GM21737 (cell line): Measurements from ENCODE around the gene HIP1.
"Not testable (repeated sequence)": the region's sequence is repeated elsewhere in the genome, so short reads cannot be mapped to it uniquely, and the experiment has no call there.

Experiments
- ATAC-seq: cut with Tn5 transposase; IDR thresholded peaks from one replicate; pipeline ENCODE4 v1.9.1; 2021; ENCODE audit warnings: mild to moderate bottlenecking, moderate library complexity; ENCODE audit not compliant: unreplicated experiment

HIP1 gene

GRCh38 chr7:75534727-75535307 is 203.9 kb downstream of the HIP1 start:
- peak; percentile 57 for ATAC-seq

- no peak for ATAC-seq
These were observed 204.8 kb downstream of the HIP1 start for GRCh38 chr7:75533926-75534325.

GRCh38 chr7:75532639-75533038 is 206.1 kb downstream of the HIP1 start:
- no peak for ATAC-seq

GRCh38 chr7:75531359-75531821 is 207.4 kb downstream of the HIP1 start:
- no peak for ATAC-seq

GRCh38 chr7:75527224-75527722 is 211.5 kb downstream of the HIP1 start:
- not testable (repeated sequence) for ATAC-seq

- not testable (repeated sequence) for ATAC-seq
These were observed 217.0 kb downstream of the HIP1 start for GRCh38 chr7:75521727-75522126.

- not testable (repeated sequence) for ATAC-seq
These were observed 219.9 kb downstream of the HIP1 start for GRCh38 chr7:75518842-75519241.

- ATAC-seq: not testable (repeated sequence)
These were observed 229.7 kb downstream of the HIP1 start for GRCh38 chr7:75509033-75509432.

GRCh38 chr7:75492020-75492419 is 246.7 kb downstream of the HIP1 start, which contains the start of gene SPDYE5:
TSS of gene SPDYE5 (plus strand) at chr7:75492320. CDS start at chr7:75494048, 1,728 bp downstream.
- not testable (repeated sequence) for ATAC-seq

GRCh38 chr7:75485979-75486643 is 252.6 kb downstream of the HIP1 start, which contains the start of gene POM121C:
TSS of gene POM121C (minus strand) at chr7:75486299. CDS start at chr7:75441496, 44,803 bp downstream.
- peak; percentile 98 for ATAC-seq

- peak; percentile 11 for ATAC-seq
These were observed 253.3 kb downstream of the HIP1 start for GRCh38 chr7:75485355-75485978.
